CD4-positive, alpha-beta T cell treated with Interleukin-1 beta for 1 hour (primary cell): Measurements from ENCODE around the gene TDRD10.
"Not testable (repeated sequence)": the region's sequence is repeated elsewhere in the genome, so short reads cannot be mapped to it uniquely, and the experiment has no call there.

Source experiments
- DNase-seq, 2 donors: peaks; one replicate each; pipeline ENCODE4 v3.0.0-alpha.2; 2020 to 2022

Gene TDRD10

GRCh38 chr1:154520333-154520732 lies 18.3 kb downstream of the TDRD10 start:
- DNase-seq: no peak

- no peak for DNase-seq
Observed at GRCh38 chr1:154521695-154522094, 19.7 kb downstream of the TDRD10 start.

- no peak for DNase-seq
Observed at GRCh38 chr1:154524881-154525280, 22.9 kb downstream of the TDRD10 start.

DNA sequence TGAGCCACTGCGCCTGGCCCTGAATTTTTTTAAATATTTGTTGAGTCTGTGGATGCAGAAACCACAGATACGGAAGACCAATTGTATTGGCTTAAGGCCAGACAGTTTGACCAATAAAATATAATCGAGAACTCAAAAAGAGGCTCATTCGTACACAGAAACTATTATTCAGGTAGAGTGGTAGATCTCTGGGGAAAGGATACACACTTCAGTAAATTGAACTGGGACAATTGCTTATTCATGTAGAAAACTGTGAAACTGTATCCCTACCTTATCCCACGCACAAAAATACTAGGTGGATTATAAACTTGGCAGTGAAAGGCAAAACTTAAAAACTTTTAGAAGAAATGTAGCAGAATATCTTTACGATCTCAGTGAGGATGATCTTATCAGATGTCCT lies 25.2 kb downstream of the TDRD10 start:
- no peak for DNase-seq

- DNase-seq: no peak
Observed at GRCh38 chr1:154529308-154529707, 27.3 kb downstream of the TDRD10 start.

- DNase-seq: not testable (repeated sequence)
Observed at GRCh38 chr1:154531950-154532349, 29.9 kb downstream of the TDRD10 start.

- no peak for DNase-seq
Observed at GRCh38 chr1:154533952-154534844, 32.2 kb downstream of the TDRD10 start.

- DNase-seq: no peak
Observed at GRCh38 chr1:154536570-154536969, 34.6 kb downstream of the TDRD10 start.

DNA sequence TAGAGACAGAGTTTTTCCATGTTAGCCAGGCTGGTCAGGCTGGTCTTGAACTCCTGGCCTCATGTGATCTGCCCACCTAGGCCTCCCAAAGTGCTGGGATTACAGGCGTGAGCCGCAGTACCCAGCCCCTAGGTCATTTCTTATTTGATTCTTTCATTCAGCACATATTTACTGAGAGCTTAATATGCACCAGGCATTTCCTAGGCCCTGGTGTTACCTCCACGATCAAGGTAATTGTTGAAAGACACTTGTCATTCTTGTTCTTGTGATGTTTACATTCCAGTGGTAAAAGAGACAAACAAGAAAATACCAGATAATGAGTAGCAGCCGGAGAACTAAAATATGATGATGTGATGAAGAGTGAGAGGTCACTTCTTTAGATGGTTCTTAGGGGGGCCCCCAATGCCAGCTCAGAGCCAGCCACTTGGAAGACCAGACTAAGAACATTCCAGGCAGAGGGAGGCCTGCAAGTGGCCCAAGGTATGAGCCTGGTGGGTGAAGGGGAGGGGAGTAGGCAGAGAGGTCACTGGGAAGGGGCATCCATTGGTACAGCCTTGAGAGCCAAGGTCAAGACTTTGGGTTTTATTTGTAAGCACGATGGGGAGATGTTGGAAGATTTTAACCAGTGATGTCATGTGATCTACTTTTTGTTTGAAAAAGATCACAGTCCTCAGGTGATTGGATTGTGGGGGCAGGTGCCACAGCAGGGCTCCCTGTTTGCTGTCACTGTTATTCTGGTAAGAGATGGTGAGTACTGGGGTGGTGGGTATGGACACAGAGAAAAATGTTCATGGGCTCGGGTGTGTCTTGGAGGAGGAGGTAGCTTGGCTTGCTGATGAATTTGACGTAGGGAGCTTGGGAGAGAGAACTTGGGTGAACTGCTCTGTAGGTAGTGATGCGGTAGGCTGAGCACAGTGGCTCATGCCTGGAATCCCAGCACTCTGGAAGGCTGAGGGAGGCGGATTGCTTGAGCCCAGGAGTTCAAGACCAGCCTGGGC lies 37.8 kb downstream of the TDRD10 start:
- no peak for DNase-seq

- DNase-seq: no peak
Observed at GRCh38 chr1:154541231-154541630, 39.2 kb downstream of the TDRD10 start.

GRCh38 chr1:154546264-154547063 lies 44.4 kb downstream of the TDRD10 start:
- peak; percentile 52 to 58 for DNase-seq

- no peak for DNase-seq
Observed at GRCh38 chr1:154547105-154547732, 45.2 kb downstream of the TDRD10 start.

DNA sequence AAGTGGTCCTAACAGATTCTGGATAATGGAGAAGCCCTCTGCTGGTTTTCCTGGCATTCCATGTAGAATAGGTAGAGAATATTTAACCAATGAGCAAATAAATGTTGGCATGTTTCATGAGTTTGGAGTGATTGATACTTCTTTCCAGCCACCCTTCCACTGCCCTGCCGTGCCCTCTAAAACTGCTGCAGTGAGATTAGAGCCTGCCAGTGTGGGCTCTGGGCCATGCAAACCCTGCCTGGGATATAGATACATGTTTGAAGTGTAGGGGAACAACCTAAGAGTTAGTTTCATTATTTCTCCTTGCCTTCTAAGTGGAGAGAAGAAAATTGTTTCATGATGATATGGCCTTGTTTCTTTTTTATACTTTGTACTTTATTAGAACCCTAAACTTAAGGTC lies 46.0 kb downstream of the TDRD10 start:
- DNase-seq: no peak

GRCh38 chr1:154549202-154549770 lies 47.3 kb downstream of the TDRD10 start:
- no peak for DNase-seq

DNA sequence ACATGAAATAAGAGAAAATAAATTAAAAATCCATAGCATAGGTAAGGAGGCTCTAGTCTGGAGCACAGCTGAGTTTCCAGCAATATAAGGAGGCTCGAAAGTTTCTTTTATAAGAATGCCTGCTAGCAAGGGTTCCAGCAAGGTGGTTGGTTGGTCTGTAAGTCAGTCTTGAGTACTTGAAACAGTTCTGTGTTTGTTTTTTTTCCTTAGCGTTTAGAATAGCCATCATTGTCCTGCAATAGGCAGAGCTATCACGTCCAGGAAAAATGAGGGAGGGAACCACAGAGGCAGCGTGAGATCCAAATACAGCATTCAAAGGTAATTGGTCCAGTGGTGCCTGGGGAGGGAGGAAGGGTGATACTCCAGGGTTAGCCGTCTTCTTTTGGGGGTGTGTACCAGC lies 48.1 kb downstream of the TDRD10 start:
- no peak for DNase-seq

GRCh38 chr1:154550657-154551056 lies 48.6 kb downstream of the TDRD10 start:
- DNase-seq: no peak

DNA sequence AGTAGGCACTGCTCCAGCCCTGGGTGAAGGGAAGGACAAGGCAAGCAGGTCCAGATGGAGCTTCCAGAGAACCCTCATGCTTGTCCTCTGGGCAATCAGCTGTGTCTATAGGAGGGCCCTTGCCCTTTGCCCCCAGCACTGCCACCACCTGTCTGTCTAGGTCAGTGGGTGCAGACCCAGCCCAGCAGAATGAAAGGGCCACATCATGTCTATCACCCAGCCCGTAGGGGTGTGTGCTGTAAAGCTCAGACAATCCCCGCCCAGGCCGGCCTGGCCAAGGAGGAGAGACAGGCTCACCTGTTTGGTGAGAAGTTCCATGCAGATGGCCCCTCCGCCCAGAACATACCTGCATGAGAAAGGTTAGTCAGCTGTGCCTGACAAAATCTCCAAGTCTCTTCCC lies 49.5 kb downstream of the TDRD10 start:
- DNase-seq: no peak

GRCh38 chr1:154552036-154552435 lies 50.0 kb downstream of the TDRD10 start:
- DNase-seq: no peak

- DNase-seq: no peak
Observed at GRCh38 chr1:154553056-154554030, 51.3 kb downstream of the TDRD10 start.

- no peak for DNase-seq
Observed at GRCh38 chr1:154556422-154556821, 54.4 kb downstream of the TDRD10 start.
